Measurements from ENCODE around the gene SYTL3.

The SYTL3 gene

DNA sequence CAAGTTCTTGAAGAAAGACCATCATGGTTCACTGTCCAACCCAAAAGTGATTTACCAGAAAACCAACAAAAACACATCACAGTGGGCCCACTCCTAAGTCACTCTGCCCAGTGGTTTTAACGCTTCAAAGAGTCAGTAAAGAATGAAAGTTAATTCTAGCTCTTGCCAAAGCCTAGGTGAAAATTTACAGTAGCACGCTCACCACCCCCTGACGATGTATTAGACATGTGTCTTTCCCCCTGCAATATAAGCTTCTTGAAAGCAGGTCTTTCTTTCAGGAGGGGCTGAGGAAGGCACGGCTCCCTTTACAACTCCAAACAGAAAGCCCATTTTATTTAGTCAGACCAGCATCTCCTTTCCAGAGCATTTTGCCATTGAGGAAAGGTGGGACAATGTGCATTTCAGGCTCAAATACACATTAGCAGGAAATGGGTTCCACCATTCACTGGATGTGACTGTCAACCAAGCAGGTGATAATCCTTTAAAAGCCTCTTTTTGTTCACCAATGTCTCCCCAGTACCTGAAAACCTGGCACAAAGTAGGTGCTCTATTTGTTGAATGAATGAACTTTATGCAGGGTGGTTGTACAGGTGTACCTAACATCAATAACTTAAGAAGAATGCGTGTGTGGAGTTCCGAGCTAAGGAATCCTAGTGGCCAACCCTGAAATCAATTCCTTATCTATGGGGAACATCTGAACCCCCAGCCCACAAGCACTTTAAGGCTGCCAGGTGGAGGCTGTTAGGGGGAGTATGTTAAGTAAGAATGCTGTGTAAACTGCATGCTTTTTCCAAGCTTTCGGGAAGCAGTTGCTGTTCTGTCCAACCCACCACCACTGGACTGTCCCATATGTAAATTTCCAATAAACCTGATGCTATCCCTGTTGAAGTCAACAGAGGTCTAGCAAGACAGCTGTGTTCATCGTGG lies 157.9 kb downstream of the SYTL3 start:
- 75% methylated on average over 4 of the region's 8 CpGs for WGBS (ENCODE audit: insufficient coverage)
- DNase-seq, result peak in 2 of 3 donors; percentile 71 to 82
- H3K27ac ChIP-seq (ENCODE audit: insufficient read depth in 1 of 2, low read depth in 1 of 2, low read length in 2 of 2, poor library complexity in 1 of 2, severe bottlenecking in 2 of 2), result no peak overlapping the region
- peaks cover 13 to 35% (median 25%) of the 10 kb centered on the region in 4 experiments for H3K4me1 ChIP-seq (ENCODE audit: control extremely low read depth in 1 of 4, control insufficient read depth in 4 of 4, insufficient read depth in 4 of 4, low read length in 3 of 4)
- ChIA-PET POLR2A (interaction anchor here (0.6 kb wide), 1 partner anchor 153 kb away, joined by 3 read pairs; no protein-coding TSS in a partner anchor), CTCF (interaction anchor here (1.0 to 1.8 kb wide), 7 partner anchors 8 to 167 kb away, joined by 3 to 5 read pairs (median 3); no protein-coding TSS in a partner anchor)
- no peaks in the 10 kb centered on the region for H3K27me3 ChIP-seq (replicated peaks in 2 of 5; ENCODE audit: control insufficient read depth in 4 of 5, insufficient read depth in 5 of 5, low read length in 4 of 5)
- H3K36me3 ChIP-seq (ENCODE audit: control insufficient read depth in 4 of 4, insufficient read depth in 4 of 4, low read length in 3 of 4), result peaks cover 0 to 24% (median 11%) of the 10 kb centered on the region in 4 experiments
- H3K9me3 ChIP-seq (ENCODE audit: control extremely low read depth in 1 of 5, control insufficient read depth in 4 of 5, insufficient read depth in 2 of 5, low read depth in 1 of 5, low read length in 4 of 5), result no peaks in the 10 kb centered on the region
- H3K4me3 ChIP-seq (ENCODE audit: control insufficient read depth in 1 of 7, extremely low read depth in 1 of 7, insufficient read depth in 4 of 7, low read depth in 2 of 7, low read length in 6 of 7), result no peak overlapping the region

- ChIA-PET CTCF (interaction anchor here (1.0 to 1.6 kb wide), 5 partner anchors 9 to 45 kb away, joined by 3 to 5 read pairs (median 4); no protein-coding TSS in a partner anchor), POLR2A (no interaction called here)
- Histone ChIP-seq H3K27ac (ENCODE audit: insufficient read depth in 1 of 2, low read depth in 1 of 2, low read length in 2 of 2, poor library complexity in 1 of 2, severe bottlenecking in 2 of 2) (no peak overlapping the region), H3K36me3 (ENCODE audit: control insufficient read depth in 4 of 4, insufficient read depth in 4 of 4, low read length in 3 of 4) (peaks cover 2 to 31% (median 14%) of the 10 kb centered on the region in 4 experiments), H3K4me1 (ENCODE audit: control extremely low read depth in 1 of 4, control insufficient read depth in 4 of 4, insufficient read depth in 4 of 4, low read length in 3 of 4) (peaks cover 8 to 35% (median 25%) of the 10 kb centered on the region in 4 experiments), H3K27me3 (replicated peaks in 2 of 5; ENCODE audit: control insufficient read depth in 4 of 5, insufficient read depth in 5 of 5, low read length in 4 of 5) (no peaks in the 10 kb centered on the region), H3K4me3 (ENCODE audit: control insufficient read depth in 1 of 7, extremely low read depth in 1 of 7, insufficient read depth in 4 of 7, low read depth in 2 of 7, low read length in 6 of 7) (no peak overlapping the region), H3K9me3 (ENCODE audit: control extremely low read depth in 1 of 5, control insufficient read depth in 4 of 5, insufficient read depth in 2 of 5, low read depth in 1 of 5, low read length in 4 of 5) (no peaks in the 10 kb centered on the region)
- DNase-seq, result no peak
- WGBS (ENCODE audit: insufficient coverage), result 80% methylated on average over 1 of the region's 6 CpGs
Measured at GRCh38 chr6:158808442-158808833, 158.6 kb downstream of the SYTL3 start.

GRCh38 chr6:158808941-158809678 lies 159.3 kb downstream of the SYTL3 start:
- WGBS (ENCODE audit: insufficient coverage), result 90% methylated on average over 2 of the region's 8 CpGs
- peaks cover 2 to 37% (median 14%) of the 10 kb centered on the region in 4 experiments for H3K36me3 ChIP-seq (ENCODE audit: control insufficient read depth in 4 of 4, insufficient read depth in 4 of 4, low read length in 3 of 4)
- H3K27me3 ChIP-seq (replicated peaks in 2 of 5; ENCODE audit: control insufficient read depth in 4 of 5, insufficient read depth in 5 of 5, low read length in 4 of 5), result no peaks in the 10 kb centered on the region
- no peak overlapping the region for H3K4me3 ChIP-seq (ENCODE audit: control insufficient read depth in 1 of 7, extremely low read depth in 1 of 7, insufficient read depth in 4 of 7, low read depth in 2 of 7, low read length in 6 of 7)
- H3K9me3 ChIP-seq (ENCODE audit: control extremely low read depth in 1 of 5, control insufficient read depth in 4 of 5, insufficient read depth in 2 of 5, low read depth in 1 of 5, low read length in 4 of 5), result no peaks in the 10 kb centered on the region
- no peak for DNase-seq
- no peak overlapping the region for H3K27ac ChIP-seq (ENCODE audit: insufficient read depth in 1 of 2, low read depth in 1 of 2, low read length in 2 of 2, poor library complexity in 1 of 2, severe bottlenecking in 2 of 2)
- ChIA-PET POLR2A (no interaction called here), CTCF (interaction anchor here (1.0 to 1.6 kb wide), 6 partner anchors 10 to 105 kb away, joined by 3 to 5 read pairs (median 4); no protein-coding TSS in a partner anchor)
- peaks cover 8 to 37% (median 26%) of the 10 kb centered on the region in 4 experiments for H3K4me1 ChIP-seq (ENCODE audit: control extremely low read depth in 1 of 4, control insufficient read depth in 4 of 4, insufficient read depth in 4 of 4, low read length in 3 of 4)

GRCh38 chr6:158810155-158811095 lies 160.6 kb downstream of the SYTL3 start:
- no peak overlapping the region for H3K4me3 ChIP-seq (ENCODE audit: control insufficient read depth in 1 of 7, extremely low read depth in 1 of 7, insufficient read depth in 4 of 7, low read depth in 2 of 7, low read length in 6 of 7)
- POLR2A ChIA-PET, result no interaction called here

GRCh38 chr6:158812611-158813010 lies 162.8 kb downstream of the SYTL3 start:
- peaks cover 15 to 47% (median 33%) of the 10 kb centered on the region in 4 experiments for H3K4me1 ChIP-seq (ENCODE audit: control extremely low read depth in 1 of 4, control insufficient read depth in 4 of 4, insufficient read depth in 4 of 4, low read length in 3 of 4)
- ChIA-PET POLR2A (interaction anchor here (1.5 kb wide), 1 partner anchor 9 kb away, joined by 5 read pairs; no protein-coding TSS in a partner anchor), CTCF (interaction anchor here (4.1 kb wide), 1 partner anchor 12 kb away, joined by 19 read pairs; no protein-coding TSS in a partner anchor)
- no peaks in the 10 kb centered on the region for H3K27me3 ChIP-seq (replicated peaks in 2 of 5; ENCODE audit: control insufficient read depth in 4 of 5, insufficient read depth in 5 of 5, low read length in 4 of 5)
- H3K27ac ChIP-seq (ENCODE audit: insufficient read depth in 1 of 2, low read depth in 1 of 2, low read length in 2 of 2, poor library complexity in 1 of 2, severe bottlenecking in 2 of 2), result no peak overlapping the region
- DNase-seq, result no peak
- 95% methylated on average over 5 of the region's 5 CpGs for WGBS (ENCODE audit: insufficient coverage)
- H3K36me3 ChIP-seq (ENCODE audit: control insufficient read depth in 4 of 4, insufficient read depth in 4 of 4, low read length in 3 of 4), result peaks cover 2 to 42% (median 15%) of the 10 kb centered on the region in 4 experiments
- H3K9me3 ChIP-seq (ENCODE audit: control extremely low read depth in 1 of 5, control insufficient read depth in 4 of 5, insufficient read depth in 2 of 5, low read depth in 1 of 5, low read length in 4 of 5), result no peaks in the 10 kb centered on the region
- no peak overlapping the region for H3K4me3 ChIP-seq (ENCODE audit: control insufficient read depth in 1 of 7, extremely low read depth in 1 of 7, insufficient read depth in 4 of 7, low read depth in 2 of 7, low read length in 6 of 7)

More at GRCh38 chr6:158810155-158811095, 160.6 kb downstream of the SYTL3 start:
- CTCF ChIA-PET, result interaction anchor here (1.5 to 1.6 kb wide), 2 partner anchors 14 to 107 kb away, joined by 4 to 5 read pairs; no protein-coding TSS in a partner anchor
- peaks cover 10 to 41% (median 25%) of the 10 kb centered on the region in 4 experiments for H3K4me1 ChIP-seq (ENCODE audit: control extremely low read depth in 1 of 4, control insufficient read depth in 4 of 4, insufficient read depth in 4 of 4, low read length in 3 of 4)
- no peaks in the 10 kb centered on the region for H3K27me3 ChIP-seq (replicated peaks in 2 of 5; ENCODE audit: control insufficient read depth in 4 of 5, insufficient read depth in 5 of 5, low read length in 4 of 5)
- no peaks in the 10 kb centered on the region for H3K9me3 ChIP-seq (ENCODE audit: control extremely low read depth in 1 of 5, control insufficient read depth in 4 of 5, insufficient read depth in 2 of 5, low read depth in 1 of 5, low read length in 4 of 5)
- no peak overlapping the region for H3K27ac ChIP-seq (ENCODE audit: insufficient read depth in 1 of 2, low read depth in 1 of 2, low read length in 2 of 2, poor library complexity in 1 of 2, severe bottlenecking in 2 of 2)
- peaks cover 2 to 40% (median 16%) of the 10 kb centered on the region in 4 experiments for H3K36me3 ChIP-seq (ENCODE audit: control insufficient read depth in 4 of 4, insufficient read depth in 4 of 4, low read length in 3 of 4)
- WGBS (ENCODE audit: insufficient coverage), result 92% methylated on average over 5 of the region's 9 CpGs
- DNase-seq, result no peak

- Histone ChIP-seq H3K36me3 (ENCODE audit: control insufficient read depth in 4 of 4, insufficient read depth in 4 of 4, low read length in 3 of 4) (peaks cover 2 to 37% (median 13%) of the 10 kb centered on the region in 4 experiments), H3K4me1 (ENCODE audit: control extremely low read depth in 1 of 4, control insufficient read depth in 4 of 4, insufficient read depth in 4 of 4, low read length in 3 of 4) (peaks cover 15 to 46% (median 37%) of the 10 kb centered on the region in 4 experiments), H3K27ac (ENCODE audit: insufficient read depth in 1 of 2, low read depth in 1 of 2, low read length in 2 of 2, poor library complexity in 1 of 2, severe bottlenecking in 2 of 2) (no peak overlapping the region), H3K9me3 (ENCODE audit: control extremely low read depth in 1 of 5, control insufficient read depth in 4 of 5, insufficient read depth in 2 of 5, low read depth in 1 of 5, low read length in 4 of 5) (no peaks in the 10 kb centered on the region), H3K27me3 (replicated peaks in 2 of 5; ENCODE audit: control insufficient read depth in 4 of 5, insufficient read depth in 5 of 5, low read length in 4 of 5) (no peaks in the 10 kb centered on the region), H3K4me3 (ENCODE audit: control insufficient read depth in 1 of 7, extremely low read depth in 1 of 7, insufficient read depth in 4 of 7, low read depth in 2 of 7, low read length in 6 of 7) (no peak overlapping the region)
- ChIA-PET POLR2A (interaction anchor here (1.0 to 1.5 kb wide), 2 partner anchors 9 kb away, joined by 3 to 5 read pairs; no protein-coding TSS in a partner anchor), CTCF (interaction anchor here (1.0 to 4.1 kb wide), 6 partner anchors 13 to 159 kb away, joined by 3 to 19 read pairs (median 4); no protein-coding TSS in a partner anchor)
- WGBS (ENCODE audit: insufficient coverage), result 86% methylated on average over 2 of the region's 3 CpGs
- no peak for DNase-seq
Measured at GRCh38 chr6:158813032-158813431, 163.2 kb downstream of the SYTL3 start.
